HG03571 (cell line): ENCODE measurements around the gene SRSF5.
A peak's percentile ranks its signal among the peaks of the same experiment; 100 is the strongest.
"Not testable (repeated sequence)": the region's sequence is repeated elsewhere in the genome, so short reads cannot be mapped to it uniquely, and the experiment has no call there.

Source experiments
- ATAC-seq: cut with Tn5 transposase; IDR thresholded peaks from one replicate; pipeline ENCODE4 v1.9.1; 2021; ENCODE audit not compliant: unreplicated experiment

The SRSF5 gene

GRCh38 chr14:69766984-69767368 is at the start of gene SRSF5:
TSS of gene SRSF5 (plus strand) at chr14:69767142. CDS start at chr14:69768157, 1,015 bp downstream.
- ATAC-seq, result peak; percentile 73

GRCh38 chr14:69718614-69719013 is 48.3 kb upstream of the SRSF5 start:
- not testable (repeated sequence) for ATAC-seq

- ATAC-seq, result no peak
These were observed 47.4 kb upstream of the SRSF5 start for GRCh38 chr14:69719501-69719951.

GRCh38 chr14:69720912-69721311 is 46.0 kb upstream of the SRSF5 start:
- no peak for ATAC-seq

GRCh38 chr14:69726761-69727511 is 40.0 kb upstream of the SRSF5 start:
- ATAC-seq, result peak; percentile 70

- ATAC-seq, result no peak
These were observed 39.1 kb upstream of the SRSF5 start for GRCh38 chr14:69727860-69728259.

GRCh38 chr14:69731919-69732598 is 34.9 kb upstream of the SRSF5 start:
- ATAC-seq, result not testable (repeated sequence)

- ATAC-seq, result not testable (repeated sequence)
These were observed 30.5 kb upstream of the SRSF5 start for GRCh38 chr14:69736405-69736804.

- ATAC-seq, result no peak
These were observed 25.9 kb upstream of the SRSF5 start for GRCh38 chr14:69741055-69741454.

GRCh38 chr14:69749956-69750355 is 17.0 kb upstream of the SRSF5 start:
- ATAC-seq, result no peak

GRCh38 chr14:69750495-69750894 is 16.4 kb upstream of the SRSF5 start:
- no peak for ATAC-seq

- ATAC-seq, result no peak
These were observed 14.2 kb upstream of the SRSF5 start for GRCh38 chr14:69752773-69753172.

GRCh38 chr14:69753860-69754259 is 13.1 kb upstream of the SRSF5 start:
- ATAC-seq, result no peak

- ATAC-seq, result no peak
These were observed 12.5 kb upstream of the SRSF5 start for GRCh38 chr14:69754487-69754886.

- no peak for ATAC-seq
These were observed 11.6 kb upstream of the SRSF5 start for GRCh38 chr14:69755296-69755695.

- ATAC-seq, result no peak
These were observed 11.2 kb upstream of the SRSF5 start for GRCh38 chr14:69755784-69756183.

- ATAC-seq, result no peak
These were observed 10.6 kb upstream of the SRSF5 start for GRCh38 chr14:69756298-69756697.

- no peak for ATAC-seq
These were observed 6.1 kb upstream of the SRSF5 start for GRCh38 chr14:69760810-69761209.

- no peak for ATAC-seq
These were observed 3.0 kb upstream of the SRSF5 start for GRCh38 chr14:69763761-69764510.

- ATAC-seq, result peak; percentile 51
These were observed 542 bp downstream of the SRSF5 start for GRCh38 chr14:69767369-69767999.

GRCh38 chr14:69768873-69769272 is 1.9 kb downstream of the SRSF5 start:
- no peak for ATAC-seq
